ELR (cell line): ENCODE data around the gene MSH6.
A peak's percentile ranks its signal among the peaks of the same experiment; 100 is the strongest.

Experiments
- DNase-seq: peaks from one replicate; pipeline ENCODE4 v3.0.0-alpha.2; 2015; ENCODE audit warnings: low read depth

Gene MSH6

DNA sequence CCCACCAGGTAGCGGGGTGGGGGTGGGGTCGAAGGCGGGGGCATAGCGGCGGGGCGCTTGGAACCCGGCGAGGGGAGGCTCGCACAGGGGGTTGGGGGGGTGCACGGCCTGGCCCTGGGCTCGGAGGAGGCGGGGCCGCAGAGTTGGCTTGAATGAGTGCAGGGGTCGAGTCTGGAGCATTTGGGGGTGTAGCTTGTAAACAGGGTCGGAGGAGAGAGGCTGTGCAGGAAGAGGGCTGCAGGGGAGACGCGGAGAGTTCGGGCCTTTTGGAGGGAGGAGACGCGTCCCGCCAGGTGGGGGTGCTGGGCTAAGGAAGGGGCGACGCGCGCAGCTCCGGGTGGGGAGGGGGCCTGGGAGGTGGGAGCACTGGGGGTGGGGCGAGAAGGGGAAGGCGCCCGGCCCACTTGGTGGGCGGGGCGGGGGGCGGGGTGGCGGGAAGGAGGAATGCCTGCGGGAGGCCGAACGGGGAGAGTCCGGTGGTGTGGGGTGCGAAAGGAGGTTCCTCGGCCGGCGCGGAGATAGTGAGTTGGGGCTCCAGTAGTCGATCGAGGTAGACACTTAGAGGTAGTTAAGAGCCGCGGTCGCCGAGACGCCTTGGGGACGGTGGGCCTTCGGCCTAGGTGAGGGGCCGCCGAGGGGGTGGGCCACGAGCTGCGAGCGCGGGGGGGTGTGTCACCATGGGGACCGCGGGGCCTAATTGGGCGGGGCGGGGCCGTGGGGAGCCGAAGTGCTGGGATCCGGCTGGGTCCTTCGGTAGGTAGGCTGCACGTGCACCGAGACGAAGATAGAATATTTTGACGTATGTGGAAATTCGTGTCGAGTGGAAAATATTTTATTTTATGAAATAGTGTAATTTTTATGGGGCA is 774 bp downstream of the MSH6 start:
- DNase-seq = peak; percentile 73

DNA sequence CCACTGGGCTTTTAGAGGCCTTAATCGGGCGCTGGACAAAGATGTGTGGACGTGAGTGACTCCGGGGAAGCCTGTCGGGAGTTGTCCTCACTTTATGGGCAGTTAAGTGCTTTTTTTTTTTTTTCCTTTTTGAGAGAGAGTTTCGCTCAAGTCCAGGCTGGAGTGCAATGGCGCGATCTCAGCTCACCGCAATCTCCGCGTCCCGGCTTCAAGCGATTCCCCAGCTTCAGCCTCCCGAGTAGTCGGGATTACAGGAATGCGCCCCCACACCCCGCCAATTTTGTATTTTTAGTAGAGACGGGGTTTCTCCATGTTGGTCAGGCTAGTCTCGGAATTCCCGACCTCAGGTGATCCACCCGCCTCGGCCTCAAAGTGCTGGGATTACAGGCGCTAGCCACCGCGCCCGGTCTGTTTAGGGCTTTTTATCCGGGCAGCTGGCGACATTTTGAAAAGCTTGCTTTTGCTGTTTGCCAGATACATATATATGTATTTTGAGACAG is 1.5 kb downstream of the MSH6 start:
- DNase-seq = no peak

DNA sequence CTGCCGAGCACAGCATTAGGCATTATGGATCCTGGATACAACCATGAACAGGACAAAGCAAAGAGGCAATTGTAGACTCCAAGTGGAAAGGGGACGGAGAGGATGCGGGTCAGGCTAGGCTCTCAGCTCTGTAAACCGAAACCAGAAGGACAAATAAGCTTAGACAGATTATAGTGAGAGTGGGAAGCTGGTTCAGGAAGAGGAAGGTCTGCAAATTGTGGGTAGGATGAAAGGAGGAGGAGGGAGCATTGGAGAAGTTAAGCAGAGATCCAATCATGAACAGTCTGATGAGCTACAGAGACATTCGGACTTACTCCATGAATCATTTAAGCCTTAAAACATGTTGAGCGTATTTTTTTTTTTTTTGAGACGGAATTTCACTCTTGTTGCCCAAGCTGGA is 3.0 kb downstream of the MSH6 start:
- peak; percentile 13 for DNase-seq

DNA sequence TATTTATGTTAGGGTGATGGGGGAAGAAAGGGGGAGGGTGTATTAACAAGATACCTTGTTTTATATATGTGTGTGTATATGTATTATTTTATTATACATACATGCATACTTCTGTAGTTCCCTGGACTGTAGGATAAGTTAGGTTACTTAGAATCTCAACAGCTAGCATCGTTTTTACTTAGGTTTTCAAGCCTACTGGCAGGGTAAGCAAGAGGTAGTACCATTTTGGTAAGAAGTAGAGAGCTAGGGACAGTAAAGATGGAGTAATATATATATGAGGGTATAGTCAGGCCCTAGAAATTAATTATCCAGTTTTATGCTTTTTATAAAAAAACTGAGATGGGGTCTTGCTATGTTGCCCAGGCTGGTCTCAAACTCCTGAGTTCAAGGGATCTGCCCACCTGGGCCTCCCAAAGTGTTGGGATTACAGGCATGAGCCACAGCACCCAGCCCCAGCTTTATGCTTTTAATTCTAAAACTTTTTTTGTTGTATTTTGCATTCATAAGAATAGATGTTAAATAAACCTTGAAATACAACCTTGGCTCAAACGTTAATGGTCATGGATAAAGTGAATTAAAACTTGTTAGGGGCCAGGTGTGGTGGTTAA is 13.2 kb downstream of the MSH6 start:
- no peak for DNase-seq

DNA sequence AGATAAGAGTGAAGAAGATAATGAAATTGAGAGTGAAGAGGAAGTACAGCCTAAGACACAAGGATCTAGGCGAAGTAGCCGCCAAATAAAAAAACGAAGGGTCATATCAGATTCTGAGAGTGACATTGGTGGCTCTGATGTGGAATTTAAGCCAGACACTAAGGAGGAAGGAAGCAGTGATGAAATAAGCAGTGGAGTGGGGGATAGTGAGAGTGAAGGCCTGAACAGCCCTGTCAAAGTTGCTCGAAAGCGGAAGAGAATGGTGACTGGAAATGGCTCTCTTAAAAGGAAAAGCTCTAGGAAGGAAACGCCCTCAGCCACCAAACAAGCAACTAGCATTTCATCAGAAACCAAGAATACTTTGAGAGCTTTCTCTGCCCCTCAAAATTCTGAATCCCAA is 15.7 kb downstream of the MSH6 start:
- DNase-seq = no peak

DNA sequence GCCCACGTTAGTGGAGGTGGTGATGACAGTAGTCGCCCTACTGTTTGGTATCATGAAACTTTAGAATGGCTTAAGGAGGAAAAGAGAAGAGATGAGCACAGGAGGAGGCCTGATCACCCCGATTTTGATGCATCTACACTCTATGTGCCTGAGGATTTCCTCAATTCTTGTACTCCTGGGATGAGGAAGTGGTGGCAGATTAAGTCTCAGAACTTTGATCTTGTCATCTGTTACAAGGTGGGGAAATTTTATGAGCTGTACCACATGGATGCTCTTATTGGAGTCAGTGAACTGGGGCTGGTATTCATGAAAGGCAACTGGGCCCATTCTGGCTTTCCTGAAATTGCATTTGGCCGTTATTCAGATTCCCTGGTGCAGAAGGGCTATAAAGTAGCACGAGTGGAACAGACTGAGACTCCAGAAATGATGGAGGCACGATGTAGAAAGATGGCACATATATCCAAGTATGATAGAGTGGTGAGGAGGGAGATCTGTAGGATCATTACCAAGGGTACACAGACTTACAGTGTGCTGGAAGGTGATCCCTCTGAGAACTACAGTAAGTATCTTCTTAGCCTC is 16.2 kb downstream of the MSH6 start:
- DNase-seq = no peak

DNA sequence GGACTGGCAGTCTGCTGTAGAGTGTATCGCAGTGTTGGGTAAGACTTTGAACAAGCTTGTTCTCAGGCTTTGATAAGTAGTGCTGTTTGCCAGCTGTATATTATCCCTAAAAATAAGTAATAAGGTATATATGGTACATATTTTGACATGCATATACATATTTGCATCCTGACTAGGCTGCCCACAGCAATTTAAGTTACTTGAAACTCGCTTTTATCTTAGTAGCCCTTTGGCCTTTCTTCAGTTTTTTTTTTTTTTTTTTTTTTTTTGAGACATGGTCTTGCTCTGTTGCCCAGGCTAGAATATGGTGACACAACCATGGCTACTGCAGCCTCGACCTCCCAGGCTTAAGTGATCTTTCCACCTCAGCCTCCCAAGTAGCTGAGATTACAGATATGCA is 18.2 kb downstream of the MSH6 start:
- no peak for DNase-seq

DNA sequence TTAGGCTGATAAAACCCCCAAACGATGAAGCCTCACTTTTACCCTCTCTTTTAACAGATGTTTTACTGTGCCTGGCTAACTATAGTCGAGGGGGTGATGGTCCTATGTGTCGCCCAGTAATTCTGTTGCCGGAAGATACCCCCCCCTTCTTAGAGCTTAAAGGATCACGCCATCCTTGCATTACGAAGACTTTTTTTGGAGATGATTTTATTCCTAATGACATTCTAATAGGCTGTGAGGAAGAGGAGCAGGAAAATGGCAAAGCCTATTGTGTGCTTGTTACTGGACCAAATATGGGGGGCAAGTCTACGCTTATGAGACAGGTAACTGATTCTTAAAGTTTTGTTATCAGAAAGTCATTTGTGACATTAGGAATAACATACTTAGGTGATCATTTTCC is 20.4 kb downstream of the MSH6 start:
- DNase-seq = no peak

DNA sequence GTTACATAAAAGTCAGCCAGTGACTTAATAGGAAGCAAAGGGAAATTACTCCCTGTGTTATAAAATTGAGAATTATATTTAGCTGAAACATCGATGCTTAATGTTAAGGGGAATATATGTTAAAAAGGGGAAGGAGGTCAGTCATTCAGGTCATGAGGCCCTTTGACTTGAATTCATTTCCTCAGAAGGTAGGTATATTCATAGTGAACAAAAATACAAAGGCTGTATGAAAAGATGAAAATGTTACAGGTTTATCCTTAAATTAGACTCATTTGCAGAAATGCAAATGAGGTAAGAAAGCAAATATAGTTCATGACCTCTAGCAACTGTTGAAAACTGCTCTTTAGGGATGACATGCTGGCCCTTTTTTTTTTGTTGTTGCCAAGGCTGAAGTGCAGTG is 20.8 kb downstream of the MSH6 start:
- DNase-seq = no peak

DNA sequence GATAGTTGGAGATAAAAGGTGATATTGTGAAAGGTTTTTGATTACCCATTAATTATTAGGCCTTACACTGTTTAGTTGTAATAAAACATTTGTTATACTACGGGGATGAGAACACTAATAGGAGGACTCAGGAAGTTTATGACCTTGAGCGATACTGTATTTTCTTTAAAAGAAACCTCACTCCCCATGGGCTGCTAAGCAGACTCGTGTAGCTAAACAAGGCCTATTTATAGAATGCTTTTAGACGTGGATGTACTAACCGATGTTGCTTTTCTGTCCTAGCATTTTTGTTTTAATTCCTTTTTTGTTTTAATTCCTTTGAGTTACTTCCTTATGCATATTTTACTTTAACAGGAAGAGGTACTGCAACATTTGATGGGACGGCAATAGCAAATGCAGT is 22.9 kb downstream of the MSH6 start:
- DNase-seq = no peak

DNA sequence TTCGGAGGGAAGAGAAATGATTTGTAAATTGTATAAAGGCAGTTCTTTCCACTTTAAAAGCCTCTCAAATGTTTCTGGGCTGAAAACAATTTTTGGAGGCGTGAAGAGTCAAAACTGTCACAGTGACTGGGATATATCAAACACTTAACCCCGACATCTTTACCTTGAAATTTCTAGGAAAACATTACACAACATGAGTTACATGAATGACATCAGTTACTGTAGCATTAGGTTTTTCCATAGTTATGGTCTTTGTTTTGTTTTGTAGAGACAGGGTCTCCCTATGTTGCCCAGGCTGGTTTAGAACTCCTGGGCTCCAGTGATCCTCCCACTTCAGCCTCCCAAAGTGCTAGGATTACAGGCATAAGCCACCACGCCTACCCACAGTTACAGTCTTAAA is 25.7 kb downstream of the MSH6 start:
- DNase-seq = no peak

DNA sequence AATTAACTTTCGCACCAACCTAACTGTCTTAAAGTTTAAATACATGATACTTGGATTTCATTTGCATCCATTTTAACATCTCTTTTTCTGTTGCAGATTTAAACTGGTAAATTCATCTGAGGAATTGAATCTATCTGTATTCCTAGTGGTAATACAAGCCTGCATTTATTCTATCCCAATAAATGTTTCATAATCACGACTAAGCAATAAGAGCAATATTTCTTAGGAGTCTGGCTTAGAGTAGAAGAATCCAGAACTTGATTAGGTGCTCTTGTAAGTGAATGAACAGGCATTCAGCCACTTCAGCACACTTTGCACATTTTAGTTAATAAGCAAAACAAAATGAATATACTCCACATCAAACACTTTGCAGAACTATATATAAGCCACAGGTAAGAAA is 27.0 kb downstream of the MSH6 start:
- DNase-seq = no peak

DNA sequence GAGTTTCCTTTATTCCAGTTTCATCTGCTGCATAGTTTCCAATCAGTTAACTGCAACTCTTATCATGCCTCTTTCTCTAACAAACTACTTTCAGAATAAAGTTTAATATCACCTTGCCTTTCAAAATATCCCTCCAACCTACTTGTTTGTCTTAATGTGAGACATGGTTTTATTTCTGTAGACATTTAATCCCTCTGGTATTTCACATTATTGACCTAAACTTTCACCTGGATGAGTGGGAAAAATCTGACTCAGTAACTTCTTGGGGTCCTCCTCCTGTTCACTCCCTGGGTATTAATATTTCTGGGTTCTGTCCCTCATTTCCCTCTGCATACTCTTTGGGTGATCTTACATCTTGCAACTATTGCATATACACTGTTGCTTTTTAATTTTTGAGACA is 27.9 kb downstream of the MSH6 start:
- DNase-seq = no peak

DNA sequence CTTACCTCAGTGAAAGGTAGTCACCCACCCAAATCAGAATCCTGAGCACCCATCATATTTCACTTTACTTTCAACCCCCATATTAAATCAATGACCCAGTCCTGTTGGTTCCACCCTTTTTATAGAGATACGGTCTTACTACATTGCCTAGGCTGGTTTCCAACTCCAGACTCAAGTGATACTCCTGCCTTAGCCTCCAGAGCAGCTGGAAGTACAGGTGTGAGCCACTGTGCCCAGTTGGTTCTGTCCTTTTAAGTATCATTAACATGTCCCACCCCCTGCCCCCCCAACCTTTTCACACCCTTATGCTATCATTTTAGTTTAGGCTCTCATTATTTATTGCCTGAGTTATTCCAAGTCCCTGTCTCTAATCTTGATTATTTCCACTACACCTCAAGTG is 28.7 kb downstream of the MSH6 start:
- no peak for DNase-seq

DNA sequence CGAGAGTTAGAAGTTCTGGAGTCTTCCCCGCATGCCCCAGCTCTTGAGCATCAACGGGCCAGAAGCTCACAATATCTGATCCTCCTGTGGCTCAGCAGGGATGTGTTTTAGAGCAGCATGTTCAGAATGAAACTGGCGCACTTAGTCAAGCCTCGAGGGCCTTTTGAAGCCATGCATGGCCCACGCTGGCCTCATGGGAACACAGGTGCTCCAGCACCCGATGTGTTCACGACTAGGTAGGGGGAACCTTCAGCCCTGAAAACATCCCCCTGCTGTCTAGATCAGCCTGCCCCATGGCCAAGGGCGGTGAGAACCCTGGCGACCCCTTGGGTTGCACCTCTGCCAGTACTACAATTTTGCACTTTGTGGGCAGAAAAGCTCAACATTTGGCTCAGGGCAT is 32.8 kb downstream of the MSH6 start:
- DNase-seq = no peak

DNA sequence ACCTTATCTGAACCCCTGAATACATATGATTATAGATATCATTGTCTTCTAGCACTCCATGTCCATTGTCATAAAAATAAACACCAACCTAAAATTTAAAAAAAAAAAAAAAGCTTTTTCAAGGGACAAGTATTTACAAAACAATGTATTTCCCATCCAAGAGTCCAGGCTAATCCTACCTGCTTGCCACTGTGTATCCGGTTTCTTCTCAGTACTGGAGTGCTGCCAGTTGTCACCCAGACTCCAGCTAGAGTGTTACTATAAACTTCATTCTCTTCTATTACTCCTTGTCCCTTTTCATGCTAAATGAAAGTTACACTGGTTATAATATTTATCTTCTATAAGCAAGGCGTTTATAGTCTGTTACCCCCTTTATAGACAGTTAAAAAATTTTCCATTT is 35.8 kb downstream of the MSH6 start:
- DNase-seq = no peak

DNA sequence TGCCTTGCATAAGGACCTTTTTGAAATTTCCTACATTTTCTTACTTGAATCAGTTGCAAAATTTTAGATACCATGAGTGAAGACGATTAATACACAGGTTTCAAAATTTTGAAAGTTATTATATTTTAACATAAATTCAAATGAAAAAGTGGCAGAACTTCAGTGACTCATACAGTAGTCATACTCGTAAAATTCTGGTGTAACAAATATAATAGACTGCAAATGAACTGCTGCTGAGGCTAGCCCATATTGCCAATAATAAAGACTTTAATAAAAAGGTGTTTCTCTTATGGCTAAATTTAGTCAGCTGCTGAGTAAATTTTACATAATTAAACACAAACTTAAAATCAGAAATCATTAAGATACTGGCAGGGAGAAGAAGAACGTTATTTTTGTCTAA is 36.9 kb downstream of the MSH6 start:
- DNase-seq = peak; percentile 70

DNA sequence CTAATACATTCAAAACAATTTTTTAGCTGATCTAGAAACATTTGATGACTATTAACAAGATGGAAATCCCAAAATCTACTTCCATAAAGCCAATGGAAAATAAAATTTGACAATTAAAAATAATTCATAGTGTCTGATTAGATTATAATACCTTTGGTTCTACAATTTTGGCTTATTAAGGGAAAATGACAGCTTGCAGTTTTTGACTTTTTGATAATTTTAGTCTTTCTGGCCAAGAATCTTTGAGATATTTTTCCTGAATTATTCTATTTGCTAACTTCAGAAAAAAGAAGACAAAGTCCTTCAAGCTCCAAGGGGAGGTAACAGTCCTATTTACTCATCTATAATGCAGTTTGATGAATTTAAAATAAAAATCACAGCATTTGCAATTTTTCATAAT is 39.6 kb downstream of the MSH6 start:
- DNase-seq = no peak

DNA sequence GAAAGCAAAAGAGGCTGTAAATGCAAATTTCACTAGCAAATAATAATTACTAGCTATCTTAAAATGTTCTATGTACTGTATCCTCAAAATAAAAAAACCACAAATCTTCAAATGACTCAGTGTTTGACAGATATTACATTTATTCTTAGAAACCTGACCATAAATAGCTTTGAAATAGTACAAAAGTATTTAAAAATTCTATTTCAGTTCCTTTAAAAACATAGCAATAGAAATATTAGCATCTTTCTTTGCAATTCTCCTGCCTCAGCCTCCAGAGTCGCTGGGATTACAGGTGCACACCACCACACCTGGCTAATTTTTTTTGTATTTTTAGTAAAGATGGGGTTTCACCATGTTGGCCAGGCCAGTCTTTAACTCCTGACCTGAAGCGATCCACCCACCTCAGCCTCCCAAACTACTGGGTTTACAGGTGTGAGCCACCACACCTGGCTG is 50.6 kb downstream of the MSH6 start:
- DNase-seq = no peak

DNA sequence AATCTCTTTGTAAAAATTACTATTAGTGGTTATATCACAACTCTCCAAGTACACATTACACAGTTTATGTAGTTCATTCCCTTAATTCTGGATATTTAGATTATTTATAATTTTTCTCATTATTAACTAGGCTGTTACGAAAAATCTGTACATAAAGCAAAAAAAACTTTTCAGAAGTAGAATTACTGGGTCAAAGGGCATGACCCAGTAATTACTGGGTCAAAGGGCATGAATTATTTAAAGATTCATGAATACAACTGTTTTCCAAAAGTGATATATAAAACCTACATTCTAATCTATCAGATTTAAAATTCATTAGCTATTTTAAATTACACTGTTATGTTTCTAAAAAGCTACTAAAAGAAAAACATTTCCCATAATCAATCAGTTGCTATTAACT is 55.3 kb downstream of the MSH6 start:
- DNase-seq = no peak

DNA sequence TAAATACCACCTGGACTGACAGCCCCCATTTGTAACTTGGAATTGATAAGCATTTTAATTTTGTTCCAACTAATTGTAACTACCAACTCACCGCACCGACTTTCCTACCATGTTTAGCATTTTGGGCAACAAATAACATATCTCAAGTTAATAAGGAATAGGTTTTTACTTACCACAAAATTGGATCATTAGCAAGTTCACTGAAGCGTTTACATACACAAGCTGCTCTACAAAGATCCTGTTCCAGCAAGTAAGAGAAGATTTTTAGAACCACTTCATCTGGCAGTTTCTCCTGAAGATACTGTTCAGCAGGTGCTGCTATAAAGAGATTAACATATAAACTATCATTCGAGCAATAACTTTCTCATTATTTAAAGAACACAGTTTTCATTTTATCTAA is 55.7 kb downstream of the MSH6 start:
- DNase-seq = no peak

DNA sequence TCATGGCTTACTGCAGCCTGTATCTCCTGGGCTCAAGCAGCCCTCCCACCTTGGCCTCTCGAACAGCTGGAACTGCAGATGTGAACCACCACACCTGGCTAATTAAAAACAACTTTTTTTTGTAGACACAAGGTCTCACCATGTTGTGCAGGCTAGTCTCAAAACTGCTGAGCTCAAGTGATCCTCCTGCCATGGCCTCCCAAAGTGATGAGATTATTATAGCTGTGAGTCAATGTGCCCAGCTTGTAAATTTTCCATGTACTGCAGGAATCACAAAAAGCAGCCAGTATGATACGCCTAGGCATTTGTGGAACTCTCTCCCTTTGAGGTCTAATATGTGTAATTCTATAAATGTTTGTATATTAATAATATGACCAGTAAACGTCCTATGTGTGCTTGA is 59.9 kb downstream of the MSH6 start:
- DNase-seq = no peak

DNA sequence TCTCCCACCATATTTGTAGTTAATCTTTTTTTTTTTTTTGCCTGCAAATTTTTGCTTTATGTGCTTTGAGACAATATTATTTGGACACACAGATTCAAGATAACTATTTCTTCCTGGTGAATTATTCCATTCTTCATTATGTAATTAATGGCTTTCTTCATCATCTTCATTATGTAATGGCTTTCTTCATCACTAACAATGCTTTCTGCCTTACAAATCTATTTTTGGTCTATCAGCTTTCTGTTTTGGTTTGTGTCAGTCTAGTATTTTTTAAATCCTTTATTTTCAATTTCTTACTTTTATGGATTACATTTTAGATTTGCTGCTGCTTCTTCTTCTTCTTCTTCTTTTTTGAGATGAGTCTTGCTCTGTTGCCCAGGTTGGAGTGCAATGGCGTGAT is 60.5 kb downstream of the MSH6 start:
- no peak for DNase-seq
